OCI-LY3 (cell line): ENCODE measurements around the gene STX5.

Source experiments
- H2AFZ ChIP-seq: fragments of 200-600, 300-600 bp; shearing (Covaris generic); 2 replicates; pipeline ENCODE4 v1.6.0; 2014; ENCODE audit warnings: antibody characterized with exemption, low read depth, low read length
- H3K27ac ChIP-seq: fragments of 200-600, 300-600 bp; sonication (generic); 2 replicates; pipeline ENCODE4 v1.5.1; 2014; ENCODE audit warnings: mild to moderate bottlenecking, low read length, moderate library complexity, mixed read lengths
- H3K27me3 ChIP-seq: fragments of 200-600, 300-600 bp; sonication (generic); 2 replicates; pipeline ENCODE4 v1.6.1; 2014; ENCODE audit warnings: low read depth, low read length, mixed read lengths
- H3K36me3 ChIP-seq: fragments of 200-600, 300-600 bp; sonication (generic); replicated peaks from 2 replicates; pipeline ENCODE3; 2014; ENCODE audit warnings: low read depth, low read length, mixed read lengths
- H3K4me1 ChIP-seq: fragments of 300-600, 200-600 bp; sonication (generic); 2 replicates; pipeline ENCODE4 v1.6.1; 2014; ENCODE audit warnings: low read length, mixed read lengths
- H3K4me2 ChIP-seq: fragments of 200-600, 300-600 bp; sonication (generic); 2 replicates; pipeline ENCODE4 v1.6.1; 2014; ENCODE audit warnings: low read length, mixed read lengths
- H3K4me3 ChIP-seq: fragments of 300-600, 200-600 bp; sonication (generic); 2 replicates; pipeline ENCODE4 v1.5.1; 2014; ENCODE audit warnings: antibody characterized with exemption, mild to moderate bottlenecking, low read length, moderate library complexity
- H3K79me2 ChIP-seq: fragments of 300-600, 200-600 bp; shearing (Covaris generic); 2 replicates; pipeline ENCODE4 v1.6.1; 2014; ENCODE audit warnings: mild to moderate bottlenecking, low read length, mixed read lengths
- H3K9ac ChIP-seq: fragments of 300-600, 200-600 bp; shearing (Covaris generic); 2 replicates; pipeline ENCODE4 v1.6.0; 2014; ENCODE audit warnings: mild to moderate bottlenecking, low read length, moderate library complexity
- H3K9me3 ChIP-seq: fragments of 200-600, 300-600 bp; shearing (Covaris generic); 2 replicates; pipeline ENCODE4 v1.6.1; 2014; ENCODE audit warnings: low read length, mixed read lengths; ENCODE audit not compliant: insufficient read depth
- H4K20me1 ChIP-seq: fragments of 200-600, 300-600 bp; sonication (generic); 2 replicates; pipeline ENCODE4 v1.6.1; 2016; ENCODE audit warnings: low read length, mixed read lengths; ENCODE audit not compliant: insufficient read depth
- EZH2phosphoT487 ChIP-seq: fragments of 200-600 bp; shearing (Covaris generic); IDR thresholded peaks from 2 replicates; pipeline ENCODE4 v1.6.1; 2018; ENCODE audit warnings: antibody characterized with exemption, mixed run types, low read depth
- TF ChIP-seq, protein P1 (sequence below): fragments of 200-600, 300-600 bp; sonication (generic); IDR thresholded peaks from 2 replicates; pipeline ENCODE4 v1.5.1; 2014; ENCODE audit warnings: antibody characterized with exemption, low read length, low read depth

The STX5 gene

GRCh38 chr11:62879235-62879978 is 47.6 kb upstream of the STX5 start:
- H3K4me1 ChIP-seq, result peaks cover 23% of the 10 kb centered on the region
- H3K27ac ChIP-seq, result peak overlapping the region; percentile 92
- peaks cover 98% of the 10 kb centered on the region for H3K79me2 ChIP-seq
- H3K4me2 ChIP-seq, result peak overlapping the region; percentile 85
- H3K27me3 ChIP-seq, result no peaks in the 10 kb centered on the region
- peak overlapping the region; percentile 95 for H3K9ac ChIP-seq
- TF ChIP-seq EZH2phosphoT487, result no peak
- TF ChIP-seq, protein P1, sequence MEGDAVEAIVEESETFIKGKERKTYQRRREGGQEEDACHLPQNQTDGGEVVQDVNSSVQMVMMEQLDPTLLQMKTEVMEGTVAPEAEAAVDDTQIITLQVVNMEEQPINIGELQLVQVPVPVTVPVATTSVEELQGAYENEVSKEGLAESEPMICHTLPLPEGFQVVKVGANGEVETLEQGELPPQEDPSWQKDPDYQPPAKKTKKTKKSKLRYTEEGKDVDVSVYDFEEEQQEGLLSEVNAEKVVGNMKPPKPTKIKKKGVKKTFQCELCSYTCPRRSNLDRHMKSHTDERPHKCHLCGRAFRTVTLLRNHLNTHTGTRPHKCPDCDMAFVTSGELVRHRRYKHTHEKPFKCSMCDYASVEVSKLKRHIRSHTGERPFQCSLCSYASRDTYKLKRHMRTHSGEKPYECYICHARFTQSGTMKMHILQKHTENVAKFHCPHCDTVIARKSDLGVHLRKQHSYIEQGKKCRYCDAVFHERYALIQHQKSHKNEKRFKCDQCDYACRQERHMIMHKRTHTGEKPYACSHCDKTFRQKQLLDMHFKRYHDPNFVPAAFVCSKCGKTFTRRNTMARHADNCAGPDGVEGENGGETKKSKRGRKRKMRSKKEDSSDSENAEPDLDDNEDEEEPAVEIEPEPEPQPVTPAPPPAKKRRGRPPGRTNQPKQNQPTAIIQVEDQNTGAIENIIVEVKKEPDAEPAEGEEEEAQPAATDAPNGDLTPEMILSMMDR, result no peak
- H3K9me3 ChIP-seq, result no peaks in the 10 kb centered on the region
- H3K4me3 ChIP-seq, result peak overlapping the region; percentile 87
- peaks cover 56% of the 10 kb centered on the region for H3K36me3 ChIP-seq
- H2AFZ ChIP-seq, result no peak overlapping the region
- peaks cover 24% of the 10 kb centered on the region for H4K20me1 ChIP-seq

DNA sequence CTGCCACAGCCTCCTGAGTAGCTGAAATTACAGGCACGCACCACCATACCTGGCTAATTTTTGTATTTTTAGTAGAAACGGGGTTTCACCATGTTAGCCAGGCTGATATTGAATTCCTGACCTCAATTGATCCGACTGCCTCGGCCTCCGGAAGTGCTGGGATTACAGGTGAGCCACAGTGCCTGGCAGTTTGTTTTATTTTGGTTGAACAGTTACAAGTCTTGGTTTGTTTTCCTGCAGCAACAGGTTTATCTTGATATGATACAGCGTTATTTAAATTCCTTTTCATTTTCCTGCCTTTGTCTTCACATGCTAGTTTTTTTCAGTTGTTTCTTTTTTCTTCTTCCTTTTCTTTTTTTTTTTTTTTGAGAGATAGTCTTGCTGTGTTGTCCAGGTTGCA is 44.9 kb upstream of the STX5 start:
- H3K4me2 ChIP-seq, result no peak overlapping the region
- peaks cover 97% of the 10 kb centered on the region for H3K79me2 ChIP-seq
- peaks cover 20% of the 10 kb centered on the region for H4K20me1 ChIP-seq
- H3K27me3 ChIP-seq, result no peaks in the 10 kb centered on the region
- H3K27ac ChIP-seq, result no peak overlapping the region
- no peak overlapping the region for H3K4me3 ChIP-seq
- TF ChIP-seq, protein P1, result no peak
- no peak for TF ChIP-seq EZH2phosphoT487
- peaks cover 13% of the 10 kb centered on the region for H3K4me1 ChIP-seq
- no peak overlapping the region for H2AFZ ChIP-seq
- H3K9me3 ChIP-seq, result no peaks in the 10 kb centered on the region
- no peak overlapping the region for H3K9ac ChIP-seq
- H3K36me3 ChIP-seq, result peaks cover 37% of the 10 kb centered on the region

DNA sequence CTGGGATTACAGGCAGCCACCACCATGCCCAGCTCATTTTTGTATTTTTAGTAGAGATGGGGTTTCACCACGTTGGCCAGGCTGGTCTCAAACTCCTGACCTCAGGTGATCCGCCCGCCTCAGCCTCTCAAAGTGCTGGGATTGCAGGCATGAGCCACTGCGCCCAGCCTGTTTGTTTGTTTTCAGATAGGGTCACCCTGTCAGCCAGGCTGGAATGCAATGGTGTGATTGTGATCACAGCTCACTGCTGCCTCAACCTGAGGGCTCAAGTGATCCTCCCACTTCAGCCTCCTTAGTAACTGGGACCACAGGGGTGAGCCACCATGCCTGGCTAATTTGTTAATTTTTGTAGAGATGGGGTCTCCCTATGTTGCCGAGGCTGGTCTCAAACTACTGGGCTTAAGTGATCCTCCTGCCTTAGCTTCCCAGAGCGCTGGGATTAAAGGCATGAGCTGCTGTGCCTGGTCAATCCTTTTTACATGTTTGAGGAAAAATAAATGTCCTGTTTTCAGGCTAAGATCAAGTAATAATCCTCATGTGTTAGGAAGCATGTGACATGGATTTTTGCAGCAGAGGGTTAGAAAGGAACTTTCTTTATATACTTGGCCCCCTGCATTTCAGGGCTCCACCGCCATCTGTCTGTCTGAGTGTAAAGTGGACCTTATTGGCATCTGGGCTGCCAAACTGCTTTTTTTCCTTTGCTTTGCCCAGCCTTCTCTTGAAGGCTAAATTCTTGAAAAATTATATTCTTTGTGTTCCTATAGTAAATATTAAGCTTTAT is 44.0 kb upstream of the STX5 start:
- H3K36me3 ChIP-seq, result peaks cover 33% of the 10 kb centered on the region
- peaks cover 20% of the 10 kb centered on the region for H4K20me1 ChIP-seq
- no peak for TF ChIP-seq EZH2phosphoT487
- TF ChIP-seq, protein P1, result no peak
- H3K27me3 ChIP-seq, result no peaks in the 10 kb centered on the region
- no peak overlapping the region for H3K27ac ChIP-seq
- peaks cover 97% of the 10 kb centered on the region for H3K79me2 ChIP-seq
- H3K4me1 ChIP-seq, result peaks cover 13% of the 10 kb centered on the region
- no peak overlapping the region for H3K4me2 ChIP-seq
- H3K9me3 ChIP-seq, result no peaks in the 10 kb centered on the region
- no peak overlapping the region for H3K9ac ChIP-seq
- H2AFZ ChIP-seq, result no peak overlapping the region
- no peak overlapping the region for H3K4me3 ChIP-seq

DNA sequence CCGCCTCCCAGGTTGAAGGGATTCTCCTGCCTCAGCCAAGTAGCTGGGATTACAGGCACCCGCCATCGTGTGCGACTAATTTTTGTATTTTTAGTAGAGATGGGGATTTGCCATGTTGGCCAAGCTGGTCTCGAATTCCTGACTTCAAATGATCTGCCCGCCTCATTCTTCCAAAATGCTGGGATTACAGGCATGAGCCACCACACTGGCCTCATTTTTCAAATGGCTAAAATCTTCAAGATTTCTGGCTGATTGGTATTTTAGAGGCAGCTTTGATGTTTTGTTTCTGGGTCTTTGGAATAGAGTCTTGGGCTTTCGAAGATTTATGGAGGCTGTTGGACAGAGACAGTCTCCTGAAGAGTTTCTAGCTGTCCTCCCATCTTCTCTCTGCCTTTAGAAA is 43.0 kb upstream of the STX5 start:
- Histone ChIP-seq H2AFZ (no peak overlapping the region), H3K4me1 (peaks cover 6% of the 10 kb centered on the region), H3K4me3 (no peak overlapping the region), H3K36me3 (peaks cover 28% of the 10 kb centered on the region), H3K79me2 (peaks cover 98% of the 10 kb centered on the region), H3K9me3 (no peaks in the 10 kb centered on the region), H3K27me3 (no peaks in the 10 kb centered on the region), H4K20me1 (peaks cover 14% of the 10 kb centered on the region), H3K4me2 (no peak overlapping the region), H3K9ac (no peak overlapping the region), H3K27ac (no peak overlapping the region)
- no peak for TF ChIP-seq EZH2phosphoT487
- TF ChIP-seq, protein P1, result no peak
